ENCODE results near the gene SERTAD2. TPM values are rescaled to one million over a fixed set of nuclear protein-coding genes. Genes with fewer than 3 reads are reported as not detected.

The SERTAD2 gene
- polyA plus RNA-seq, 1 experiment, result 6.2 TPM

DNA sequence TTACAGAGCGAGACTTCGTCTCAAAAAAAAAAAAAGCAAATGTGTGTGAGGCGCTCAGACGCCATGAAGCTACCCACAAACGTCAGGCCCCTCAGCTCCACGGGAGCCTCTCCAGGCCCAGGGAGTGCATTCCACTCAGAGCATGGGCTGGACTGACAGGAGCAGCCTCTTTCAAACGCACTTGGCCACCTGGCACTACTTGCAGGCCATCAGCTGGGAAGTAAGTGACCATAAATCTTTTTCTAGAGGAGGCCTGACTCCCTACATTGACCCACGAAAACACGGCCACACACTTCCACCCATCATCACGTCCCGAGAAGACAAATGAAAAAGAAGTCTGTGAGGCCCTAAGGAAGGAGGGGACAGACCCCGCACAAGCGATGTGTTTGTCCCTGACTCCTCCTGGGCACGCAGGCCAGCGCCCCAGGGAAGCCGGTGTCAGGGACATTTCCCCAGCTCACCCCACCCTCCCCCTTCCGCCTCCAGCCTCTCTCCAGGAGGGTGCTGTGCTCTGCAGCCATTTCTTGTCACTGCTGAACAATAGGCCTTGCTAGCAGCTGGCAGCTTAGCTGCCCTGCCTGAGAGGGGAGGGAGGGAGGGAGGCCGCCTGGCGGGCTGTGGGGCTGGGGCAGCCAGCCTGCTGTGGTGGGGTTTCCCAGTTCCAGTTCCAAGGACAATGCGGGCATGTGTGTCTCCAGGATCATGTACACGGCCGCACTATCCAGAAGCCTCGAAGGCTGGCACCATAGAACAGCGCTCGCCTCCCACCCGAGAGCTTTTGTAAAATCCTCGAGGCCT, 26.6 kb downstream of the SERTAD2 start:
- Histone ChIP-seq H3K4me3 (ENCODE audit: low read depth, low read length) (no peak overlapping the region), H3K27me3 (ENCODE audit: control insufficient read depth, insufficient read depth, low read length) (peaks cover 4% of the 10 kb centered on the region), H3K36me3 (ENCODE audit: control insufficient read depth, insufficient read depth, low read length) (peaks cover 3% of the 10 kb centered on the region)
- ChIA-PET CTCF (interaction anchor here (0.9 kb wide), 1 partner anchor 40 kb away, joined by 3 read pairs; no protein-coding TSS in a partner anchor), POLR2A (no interaction called here)
- DNase-seq (ENCODE audit: low read depth), result no peak
- TF ChIP-seq, protein P1, sequence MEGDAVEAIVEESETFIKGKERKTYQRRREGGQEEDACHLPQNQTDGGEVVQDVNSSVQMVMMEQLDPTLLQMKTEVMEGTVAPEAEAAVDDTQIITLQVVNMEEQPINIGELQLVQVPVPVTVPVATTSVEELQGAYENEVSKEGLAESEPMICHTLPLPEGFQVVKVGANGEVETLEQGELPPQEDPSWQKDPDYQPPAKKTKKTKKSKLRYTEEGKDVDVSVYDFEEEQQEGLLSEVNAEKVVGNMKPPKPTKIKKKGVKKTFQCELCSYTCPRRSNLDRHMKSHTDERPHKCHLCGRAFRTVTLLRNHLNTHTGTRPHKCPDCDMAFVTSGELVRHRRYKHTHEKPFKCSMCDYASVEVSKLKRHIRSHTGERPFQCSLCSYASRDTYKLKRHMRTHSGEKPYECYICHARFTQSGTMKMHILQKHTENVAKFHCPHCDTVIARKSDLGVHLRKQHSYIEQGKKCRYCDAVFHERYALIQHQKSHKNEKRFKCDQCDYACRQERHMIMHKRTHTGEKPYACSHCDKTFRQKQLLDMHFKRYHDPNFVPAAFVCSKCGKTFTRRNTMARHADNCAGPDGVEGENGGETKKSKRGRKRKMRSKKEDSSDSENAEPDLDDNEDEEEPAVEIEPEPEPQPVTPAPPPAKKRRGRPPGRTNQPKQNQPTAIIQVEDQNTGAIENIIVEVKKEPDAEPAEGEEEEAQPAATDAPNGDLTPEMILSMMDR (IDR thresholded peaks at IDR 0.05; ENCODE audit: insufficient read depth, low read depth, low read length), result no peak

- Histone ChIP-seq H3K36me3 (ENCODE audit: control insufficient read depth, insufficient read depth, low read length) (peaks cover 2% of the 10 kb centered on the region), H3K4me3 (ENCODE audit: low read depth, low read length) (no peak overlapping the region), H3K27me3 (ENCODE audit: control insufficient read depth, insufficient read depth, low read length) (peaks cover 4% of the 10 kb centered on the region)
- TF ChIP-seq, protein P1 (IDR thresholded peaks at IDR 0.05; ENCODE audit: insufficient read depth, low read depth, low read length), result no peak
- DNase-seq (ENCODE audit: low read depth), result no peak
- CTCF ChIA-PET, result interaction anchor here (0.6 to 0.9 kb wide), 2 partner anchors 39 to 228 kb away, joined by 3 to 4 read pairs; no protein-coding TSS in a partner anchor
- POLR2A ChIA-PET, result no interaction called here
Measured at GRCh38 chr2:64626146-64626809, 27.4 kb downstream of the SERTAD2 start.

GRCh38 chr2:64625299-64626145, 28.2 kb downstream of the SERTAD2 start:
- no peak for DNase-seq (ENCODE audit: low read depth)
- ChIA-PET CTCF (no interaction called here), POLR2A (no interaction called here)
- H3K4me3 ChIP-seq (ENCODE audit: low read depth, low read length), result no peak overlapping the region
- peaks cover 1% of the 10 kb centered on the region; the same call in 1 of the 2 replicates for H3K36me3 ChIP-seq (ENCODE audit: control insufficient read depth, insufficient read depth, low read length)
- TF ChIP-seq, protein P1 (IDR thresholded peaks at IDR 0.05; ENCODE audit: insufficient read depth, low read depth, low read length), result no peak
- peaks cover 4% of the 10 kb centered on the region for H3K27me3 ChIP-seq (ENCODE audit: control insufficient read depth, insufficient read depth, low read length)

- no peak for DNase-seq (ENCODE audit: low read depth)
- Histone ChIP-seq H3K4me3 (ENCODE audit: low read depth, low read length) (no peak overlapping the region), H3K36me3 (ENCODE audit: control insufficient read depth, insufficient read depth, low read length) (peaks cover 1% of the 10 kb centered on the region; the same call in 1 of the 2 replicates), H3K27me3 (ENCODE audit: control insufficient read depth, insufficient read depth, low read length) (peaks cover 6% of the 10 kb centered on the region)
- TF ChIP-seq, protein P1 (IDR thresholded peaks at IDR 0.05; ENCODE audit: insufficient read depth, low read depth, low read length), result no peak
- ChIA-PET CTCF (no interaction called here), POLR2A (no interaction called here)
Measured at GRCh38 chr2:64624862-64625261, 28.9 kb downstream of the SERTAD2 start.
